Progenitor cell of endocrine pancreas (in vitro differentiated cells): ENCODE measurements around the gene IGFBP4. TPM values are rescaled to one million over a fixed set of nuclear protein-coding genes. Genes with fewer than 3 reads are reported as not detected.

Experiments
- DNase-seq: peaks from one replicate; pipeline ENCODE4 v3.0.0; 2021; ENCODE audit warnings: low spot score; ENCODE audit not compliant: unreplicated experiment
- H3K27ac Mint-ChIP-seq: 2 replicates; pipeline ENCODE4 v1.8.0; 2021; ENCODE audit warnings: mild to moderate bottlenecking, moderate library complexity, mixed read lengths
- H3K27me3 Mint-ChIP-seq: 2 replicates; pipeline ENCODE4 v1.8.0; 2021; ENCODE audit warnings: mixed read lengths
- H3K36me3 Mint-ChIP-seq: 2 replicates; pipeline ENCODE4 v1.8.0; 2022; ENCODE audit warnings: mixed read lengths; ENCODE audit not compliant: insufficient read depth
- H3K4me1 Mint-ChIP-seq: 2 replicates; pipeline ENCODE4 v1.8.0; 2021; ENCODE audit warnings: low read depth, mixed read lengths
- H3K4me3 Mint-ChIP-seq: 2 replicates; pipeline ENCODE4 v1.8.0; 2021; ENCODE audit warnings: low read depth, mild to moderate bottlenecking, moderate library complexity, mixed read lengths
- H3K9me3 Mint-ChIP-seq: 2 replicates; pipeline ENCODE4 v1.8.0; 2021; ENCODE audit warnings: low read depth, mixed read lengths
- CTCF ChIP-seq: fragments of 200-600 bp; sonication (generic); IDR thresholded peaks from one replicate; pipeline ENCODE4 v1.5.0; 2021; ENCODE audit warnings: antibody characterized with exemption, mild to moderate bottlenecking; ENCODE audit not compliant: unreplicated experiment
- total RNA-seq: library from RNA; stranded (reverse); gene quantifications from 2 replicates; pipeline ENCODE4 v1.2.1, GENCODE V29; 2021

IGFBP4 gene
- total RNA-seq, 1 donor from 2014 or later = 3.6 TPM

GRCh38 chr17:40433551-40434415, 9.5 kb upstream of the IGFBP4 start:
- peak; percentile 49 for TF ChIP-seq CTCF
- H3K27ac Mint-ChIP-seq = no peak overlapping the region
- H3K27me3 Mint-ChIP-seq = no peaks in the 10 kb centered on the region
- no peak overlapping the region for H3K4me3 Mint-ChIP-seq
- no peaks in the 10 kb centered on the region for H3K36me3 Mint-ChIP-seq
- no peaks in the 10 kb centered on the region for H3K9me3 Mint-ChIP-seq
- peaks cover 12% of the 10 kb centered on the region for H3K4me1 Mint-ChIP-seq
- DNase-seq = no peak

- H3K36me3 Mint-ChIP-seq = no peaks in the 10 kb centered on the region
- DNase-seq = no peak
- no peak for TF ChIP-seq CTCF
- peaks cover 8% of the 10 kb centered on the region for H3K4me1 Mint-ChIP-seq
- no peaks in the 10 kb centered on the region for H3K9me3 Mint-ChIP-seq
- H3K27ac Mint-ChIP-seq = no peak overlapping the region
- H3K27me3 Mint-ChIP-seq = peaks cover 12% of the 10 kb centered on the region
- no peak overlapping the region for H3K4me3 Mint-ChIP-seq
Observed at GRCh38 chr17:40436636-40437035, 6.6 kb upstream of the IGFBP4 start.

GRCh38 chr17:40437095-40437732, 6.0 kb upstream of the IGFBP4 start:
- Mint-ChIP-seq H3K36me3 (no peaks in the 10 kb centered on the region), H3K4me1 (peaks cover 3% of the 10 kb centered on the region), H3K4me3 (no peak overlapping the region), H3K9me3 (no peaks in the 10 kb centered on the region), H3K27ac (no peak overlapping the region), H3K27me3 (peaks cover 13% of the 10 kb centered on the region)
- no peak for DNase-seq
- TF ChIP-seq CTCF = no peak

GRCh38 chr17:40440166-40440565, 3.1 kb upstream of the IGFBP4 start:
- no peak for DNase-seq
- no peak overlapping the region for H3K27ac Mint-ChIP-seq
- H3K9me3 Mint-ChIP-seq = no peaks in the 10 kb centered on the region
- H3K4me1 Mint-ChIP-seq = peaks cover 2% of the 10 kb centered on the region
- H3K27me3 Mint-ChIP-seq = peaks cover 32% of the 10 kb centered on the region
- H3K4me3 Mint-ChIP-seq = no peak overlapping the region
- H3K36me3 Mint-ChIP-seq = no peaks in the 10 kb centered on the region
- no peak for TF ChIP-seq CTCF

GRCh38 chr17:40442392-40443195, 656 bp upstream of the IGFBP4 start:
- TF ChIP-seq CTCF = no peak
- DNase-seq = no peak
- no peaks in the 10 kb centered on the region for H3K36me3 Mint-ChIP-seq
- peak overlapping the region; percentile 56 for H3K4me3 Mint-ChIP-seq
- H3K4me1 Mint-ChIP-seq = peaks cover 2% of the 10 kb centered on the region
- H3K9me3 Mint-ChIP-seq = no peaks in the 10 kb centered on the region
- H3K27me3 Mint-ChIP-seq = peaks cover 40% of the 10 kb centered on the region
- H3K27ac Mint-ChIP-seq = no peak overlapping the region
